ENCODE measurements around the gene ZC3H10.

ZC3H10 gene

GRCh38 chr12:56081393-56082347 lies 36.4 kb upstream of the ZC3H10 start:
- no peaks in the 10 kb centered on the region for H3K27me3 ChIP-seq (ENCODE audit: control insufficient read depth in 1 of 2, insufficient read depth in 2 of 2, low read length in 2 of 2)
- peak overlapping the region; percentile 83 to 89 for H3K4me3 ChIP-seq (ENCODE audit: low read depth in 1 of 2, low read length in 2 of 2)
- H3K27ac ChIP-seq (ENCODE audit: low read depth, low read length) = peak overlapping the region; percentile 96
- no peaks in the 10 kb centered on the region for H3K9me3 ChIP-seq (ENCODE audit: control insufficient read depth in 1 of 2, low read length in 2 of 2)
- peaks cover 13 to 26% of the 10 kb centered on the region in 2 donors for H3K36me3 ChIP-seq (ENCODE audit: control insufficient read depth in 1 of 2, insufficient read depth in 2 of 2, low read length in 2 of 2)
- H3K9ac ChIP-seq (ENCODE audit: low read depth in 1 of 2, low read length in 2 of 2) = peak overlapping the region; percentile 89 to 96
- peaks cover 27 to 52% of the 10 kb centered on the region in 2 donors for H3K4me1 ChIP-seq (ENCODE audit: control insufficient read depth in 1 of 2, insufficient read depth in 2 of 2, low read length in 2 of 2)

- H3K27ac ChIP-seq (ENCODE audit: low read depth, low read length) = peak overlapping the region; percentile 96
These were observed 35.7 kb upstream of the ZC3H10 start for GRCh38 chr12:56082382-56082781.

GRCh38 chr12:56082967-56083366 lies 35.1 kb upstream of the ZC3H10 start:
- peaks cover 18 to 39% of the 10 kb centered on the region in 2 donors for H3K36me3 ChIP-seq (ENCODE audit: control insufficient read depth in 1 of 2, insufficient read depth in 2 of 2, low read length in 2 of 2)
- peak overlapping the region; percentile 96 for H3K27ac ChIP-seq (ENCODE audit: low read depth, low read length)
- H3K9ac ChIP-seq (ENCODE audit: low read depth in 1 of 2, low read length in 2 of 2) = peak overlapping the region; percentile 63 to 96
- peak overlapping the region; percentile 64 to 83 for H3K4me3 ChIP-seq (ENCODE audit: low read depth in 1 of 2, low read length in 2 of 2)
- peaks cover 35 to 59% of the 10 kb centered on the region in 2 donors for H3K4me1 ChIP-seq (ENCODE audit: control insufficient read depth in 1 of 2, insufficient read depth in 2 of 2, low read length in 2 of 2)
- H3K27me3 ChIP-seq (ENCODE audit: control insufficient read depth in 1 of 2, insufficient read depth in 2 of 2, low read length in 2 of 2) = no peaks in the 10 kb centered on the region
- H3K9me3 ChIP-seq (ENCODE audit: control insufficient read depth in 1 of 2, low read length in 2 of 2) = no peaks in the 10 kb centered on the region

More at GRCh38 chr12:56082382-56082781, 35.7 kb upstream of the ZC3H10 start:
- no peaks in the 10 kb centered on the region for H3K27me3 ChIP-seq (ENCODE audit: control insufficient read depth in 1 of 2, insufficient read depth in 2 of 2, low read length in 2 of 2)
- H3K36me3 ChIP-seq (ENCODE audit: control insufficient read depth in 1 of 2, insufficient read depth in 2 of 2, low read length in 2 of 2) = peaks cover 13 to 33% of the 10 kb centered on the region in 2 donors
- peak overlapping the region; percentile 64 to 83 for H3K4me3 ChIP-seq (ENCODE audit: low read depth in 1 of 2, low read length in 2 of 2)
- peaks cover 34 to 59% of the 10 kb centered on the region in 2 donors for H3K4me1 ChIP-seq (ENCODE audit: control insufficient read depth in 1 of 2, insufficient read depth in 2 of 2, low read length in 2 of 2)
- H3K9me3 ChIP-seq (ENCODE audit: control insufficient read depth in 1 of 2, low read length in 2 of 2) = no peaks in the 10 kb centered on the region
- peak overlapping the region; percentile 63 to 96 for H3K9ac ChIP-seq (ENCODE audit: low read depth in 1 of 2, low read length in 2 of 2)

- H3K27ac ChIP-seq (ENCODE audit: low read depth, low read length) = no peak overlapping the region
- H3K36me3 ChIP-seq (ENCODE audit: control insufficient read depth in 1 of 2, insufficient read depth in 2 of 2, low read length in 2 of 2) = peaks cover 25 to 51% of the 10 kb centered on the region in 2 donors
- no peak overlapping the region for H3K4me3 ChIP-seq (ENCODE audit: low read depth in 1 of 2, low read length in 2 of 2)
- no peak overlapping the region for H3K9ac ChIP-seq (ENCODE audit: low read depth in 1 of 2, low read length in 2 of 2)
- peaks cover 35 to 50% of the 10 kb centered on the region in 2 donors for H3K4me1 ChIP-seq (ENCODE audit: control insufficient read depth in 1 of 2, insufficient read depth in 2 of 2, low read length in 2 of 2)
- no peaks in the 10 kb centered on the region for H3K27me3 ChIP-seq (ENCODE audit: control insufficient read depth in 1 of 2, insufficient read depth in 2 of 2, low read length in 2 of 2)
- no peaks in the 10 kb centered on the region for H3K9me3 ChIP-seq (ENCODE audit: control insufficient read depth in 1 of 2, low read length in 2 of 2)
These were observed 33.0 kb upstream of the ZC3H10 start for GRCh38 chr12:56084958-56085543.

- Histone ChIP-seq H3K27me3 (ENCODE audit: control insufficient read depth in 1 of 2, insufficient read depth in 2 of 2, low read length in 2 of 2) (no peaks in the 10 kb centered on the region), H3K9ac (ENCODE audit: low read depth in 1 of 2, low read length in 2 of 2) (peak overlapping the region in 1 of 2 donors; percentile 4), H3K4me1 (ENCODE audit: control insufficient read depth in 1 of 2, insufficient read depth in 2 of 2, low read length in 2 of 2) (peaks cover 35 to 44% of the 10 kb centered on the region in 2 donors), H3K27ac (ENCODE audit: low read depth, low read length) (no peak overlapping the region), H3K36me3 (ENCODE audit: control insufficient read depth in 1 of 2, insufficient read depth in 2 of 2, low read length in 2 of 2) (peaks cover 25 to 60% of the 10 kb centered on the region in 2 donors), H3K4me3 (ENCODE audit: low read depth in 1 of 2, low read length in 2 of 2) (no peak overlapping the region), H3K9me3 (ENCODE audit: control insufficient read depth in 1 of 2, low read length in 2 of 2) (no peaks in the 10 kb centered on the region)
These were observed 32.0 kb upstream of the ZC3H10 start for GRCh38 chr12:56086096-56086495.

GRCh38 chr12:56086608-56087007 lies 31.5 kb upstream of the ZC3H10 start:
- no peaks in the 10 kb centered on the region for H3K9me3 ChIP-seq (ENCODE audit: control insufficient read depth in 1 of 2, low read length in 2 of 2)
- H3K36me3 ChIP-seq (ENCODE audit: control insufficient read depth in 1 of 2, insufficient read depth in 2 of 2, low read length in 2 of 2) = peaks cover 25 to 63% of the 10 kb centered on the region in 2 donors
- peak overlapping the region in 1 of 2 donors; percentile 4 for H3K9ac ChIP-seq (ENCODE audit: low read depth in 1 of 2, low read length in 2 of 2)
- H3K27me3 ChIP-seq (ENCODE audit: control insufficient read depth in 1 of 2, insufficient read depth in 2 of 2, low read length in 2 of 2) = no peaks in the 10 kb centered on the region
- H3K4me3 ChIP-seq (ENCODE audit: low read depth in 1 of 2, low read length in 2 of 2) = no peak overlapping the region
- H3K4me1 ChIP-seq (ENCODE audit: control insufficient read depth in 1 of 2, insufficient read depth in 2 of 2, low read length in 2 of 2) = peaks cover 35 to 44% of the 10 kb centered on the region in 2 donors
- no peak overlapping the region for H3K27ac ChIP-seq (ENCODE audit: low read depth, low read length)

GRCh38 chr12:56087220-56087619 lies 30.8 kb upstream of the ZC3H10 start:
- no peak overlapping the region for H3K9ac ChIP-seq (ENCODE audit: low read depth in 1 of 2, low read length in 2 of 2)
- H3K27me3 ChIP-seq (ENCODE audit: control insufficient read depth in 1 of 2, insufficient read depth in 2 of 2, low read length in 2 of 2) = no peaks in the 10 kb centered on the region
- H3K36me3 ChIP-seq (ENCODE audit: control insufficient read depth in 1 of 2, insufficient read depth in 2 of 2, low read length in 2 of 2) = peaks cover 25 to 64% of the 10 kb centered on the region in 2 donors
- H3K27ac ChIP-seq (ENCODE audit: low read depth, low read length) = peak overlapping the region; percentile 5
- no peak overlapping the region for H3K4me3 ChIP-seq (ENCODE audit: low read depth in 1 of 2, low read length in 2 of 2)
- no peaks in the 10 kb centered on the region for H3K9me3 ChIP-seq (ENCODE audit: control insufficient read depth in 1 of 2, low read length in 2 of 2)
- peaks cover 34 to 42% of the 10 kb centered on the region in 2 donors for H3K4me1 ChIP-seq (ENCODE audit: control insufficient read depth in 1 of 2, insufficient read depth in 2 of 2, low read length in 2 of 2)

GRCh38 chr12:56097738-56098137 lies 20.3 kb upstream of the ZC3H10 start:
- Histone ChIP-seq H3K36me3 (ENCODE audit: control insufficient read depth in 1 of 2, insufficient read depth in 2 of 2, low read length in 2 of 2) (peaks cover 35 to 72% of the 10 kb centered on the region in 2 donors), H3K9ac (ENCODE audit: low read depth in 1 of 2, low read length in 2 of 2) (no peak overlapping the region), H3K27ac (ENCODE audit: low read depth, low read length) (no peak overlapping the region), H3K4me3 (ENCODE audit: low read depth in 1 of 2, low read length in 2 of 2) (no peak overlapping the region), H3K9me3 (ENCODE audit: control insufficient read depth in 1 of 2, low read length in 2 of 2) (no peaks in the 10 kb centered on the region), H3K4me1 (ENCODE audit: control insufficient read depth in 1 of 2, insufficient read depth in 2 of 2, low read length in 2 of 2) (peaks cover 8 to 25% of the 10 kb centered on the region in 2 donors), H3K27me3 (ENCODE audit: control insufficient read depth in 1 of 2, insufficient read depth in 2 of 2, low read length in 2 of 2) (no peaks in the 10 kb centered on the region)

GRCh38 chr12:56098592-56098991 lies 19.5 kb upstream of the ZC3H10 start:
- Histone ChIP-seq H3K4me1 (ENCODE audit: control insufficient read depth in 1 of 2, insufficient read depth in 2 of 2, low read length in 2 of 2) (peaks cover 15 to 33% of the 10 kb centered on the region in 2 donors), H3K27me3 (ENCODE audit: control insufficient read depth in 1 of 2, insufficient read depth in 2 of 2, low read length in 2 of 2) (no peaks in the 10 kb centered on the region), H3K27ac (ENCODE audit: low read depth, low read length) (no peak overlapping the region), H3K9me3 (ENCODE audit: control insufficient read depth in 1 of 2, low read length in 2 of 2) (no peaks in the 10 kb centered on the region), H3K9ac (ENCODE audit: low read depth in 1 of 2, low read length in 2 of 2) (no peak overlapping the region), H3K4me3 (ENCODE audit: low read depth in 1 of 2, low read length in 2 of 2) (no peak overlapping the region), H3K36me3 (ENCODE audit: control insufficient read depth in 1 of 2, insufficient read depth in 2 of 2, low read length in 2 of 2) (peaks cover 27 to 63% of the 10 kb centered on the region in 2 donors)

GRCh38 chr12:56099787-56100186 lies 18.3 kb upstream of the ZC3H10 start:
- Histone ChIP-seq H3K27ac (ENCODE audit: low read depth, low read length) (no peak overlapping the region), H3K4me3 (ENCODE audit: low read depth in 1 of 2, low read length in 2 of 2) (no peak overlapping the region), H3K4me1 (ENCODE audit: control insufficient read depth in 1 of 2, insufficient read depth in 2 of 2, low read length in 2 of 2) (peaks cover 16 to 36% of the 10 kb centered on the region in 2 donors), H3K9me3 (ENCODE audit: control insufficient read depth in 1 of 2, low read length in 2 of 2) (no peaks in the 10 kb centered on the region), H3K36me3 (ENCODE audit: control insufficient read depth in 1 of 2, insufficient read depth in 2 of 2, low read length in 2 of 2) (peaks cover 24 to 53% of the 10 kb centered on the region in 2 donors), H3K27me3 (ENCODE audit: control insufficient read depth in 1 of 2, insufficient read depth in 2 of 2, low read length in 2 of 2) (no peaks in the 10 kb centered on the region), H3K9ac (ENCODE audit: low read depth in 1 of 2, low read length in 2 of 2) (no peak overlapping the region)
